Effector CD4-positive, alpha-beta T cell (primary cell): ENCODE measurements around the gene EXOC7.
"Not testable (repeated sequence)": the region's sequence is repeated elsewhere in the genome, so short reads cannot be mapped to it uniquely, and the experiment has no call there.

Source experiments
- DNase-seq: peaks from one replicate; pipeline ENCODE4 v3.0.0-alpha.2; 2020

Gene EXOC7

GRCh38 chr17:76072148-76072858, 31.3 kb downstream of the EXOC7 start, which contains the start of gene SRP68:
SRP68 (minus strand) TSS chr17:76072517; CDS start chr17:76072491, 26 bp downstream.
- DNase-seq = peak; percentile 74

GRCh38 chr17:76071531-76072147, 31.9 kb downstream of the EXOC7 start:
- DNase-seq = no peak

- DNase-seq = no peak
These were observed 37.8 kb downstream of the EXOC7 start for GRCh38 chr17:76065775-76066174.

GRCh38 chr17:76063875-76064546, 39.6 kb downstream of the EXOC7 start:
- DNase-seq = no peak

- not testable (repeated sequence) for DNase-seq
These were observed 45.3 kb downstream of the EXOC7 start for GRCh38 chr17:76058264-76058663.

- DNase-seq = no peak
These were observed 46.7 kb downstream of the EXOC7 start for GRCh38 chr17:76056882-76057281.

GRCh38 chr17:76054112-76054476, 49.5 kb downstream of the EXOC7 start:
- DNase-seq = no peak

- no peak for DNase-seq
These were observed 50.1 kb downstream of the EXOC7 start for GRCh38 chr17:76053246-76054111.

- DNase-seq = no peak
These were observed 52.0 kb downstream of the EXOC7 start for GRCh38 chr17:76051561-76051960.

GRCh38 chr17:76050538-76051467, 52.8 kb downstream of the EXOC7 start:
- DNase-seq = no peak

- DNase-seq = no peak
These were observed 53.6 kb downstream of the EXOC7 start for GRCh38 chr17:76049836-76050537.

- DNase-seq = no peak
These were observed 54.3 kb downstream of the EXOC7 start for GRCh38 chr17:76049239-76049638.

GRCh38 chr17:76048711-76049110, 54.9 kb downstream of the EXOC7 start:
- DNase-seq = no peak

GRCh38 chr17:76048025-76048605, 55.5 kb downstream of the EXOC7 start:
- DNase-seq = no peak

GRCh38 chr17:76046064-76046463, 57.5 kb downstream of the EXOC7 start:
- DNase-seq = no peak

GRCh38 chr17:76044475-76045007, 59.0 kb downstream of the EXOC7 start:
- not testable (repeated sequence) for DNase-seq

- not testable (repeated sequence) for DNase-seq
These were observed 60.7 kb downstream of the EXOC7 start for GRCh38 chr17:76042868-76043267.

- no peak for DNase-seq
These were observed 63.2 kb downstream of the EXOC7 start for GRCh38 chr17:76040376-76040775.

- no peak for DNase-seq
These were observed 64.5 kb downstream of the EXOC7 start for GRCh38 chr17:76039121-76039520.

GRCh38 chr17:76038050-76038449, 65.5 kb downstream of the EXOC7 start:
- no peak for DNase-seq
